ENCODE measurements around the gene TMEM134. TPM values are rescaled to one million over a fixed set of nuclear protein-coding genes. Genes with fewer than 3 reads are reported as not detected.
"Not testable (repeated sequence)": the region's sequence is repeated elsewhere in the genome, so short reads cannot be mapped to it uniquely, and the experiment has no call there.

The TMEM134 gene
- total RNA-seq, 1 experiment from 2014 or later: 7.6 TPM

DNA sequence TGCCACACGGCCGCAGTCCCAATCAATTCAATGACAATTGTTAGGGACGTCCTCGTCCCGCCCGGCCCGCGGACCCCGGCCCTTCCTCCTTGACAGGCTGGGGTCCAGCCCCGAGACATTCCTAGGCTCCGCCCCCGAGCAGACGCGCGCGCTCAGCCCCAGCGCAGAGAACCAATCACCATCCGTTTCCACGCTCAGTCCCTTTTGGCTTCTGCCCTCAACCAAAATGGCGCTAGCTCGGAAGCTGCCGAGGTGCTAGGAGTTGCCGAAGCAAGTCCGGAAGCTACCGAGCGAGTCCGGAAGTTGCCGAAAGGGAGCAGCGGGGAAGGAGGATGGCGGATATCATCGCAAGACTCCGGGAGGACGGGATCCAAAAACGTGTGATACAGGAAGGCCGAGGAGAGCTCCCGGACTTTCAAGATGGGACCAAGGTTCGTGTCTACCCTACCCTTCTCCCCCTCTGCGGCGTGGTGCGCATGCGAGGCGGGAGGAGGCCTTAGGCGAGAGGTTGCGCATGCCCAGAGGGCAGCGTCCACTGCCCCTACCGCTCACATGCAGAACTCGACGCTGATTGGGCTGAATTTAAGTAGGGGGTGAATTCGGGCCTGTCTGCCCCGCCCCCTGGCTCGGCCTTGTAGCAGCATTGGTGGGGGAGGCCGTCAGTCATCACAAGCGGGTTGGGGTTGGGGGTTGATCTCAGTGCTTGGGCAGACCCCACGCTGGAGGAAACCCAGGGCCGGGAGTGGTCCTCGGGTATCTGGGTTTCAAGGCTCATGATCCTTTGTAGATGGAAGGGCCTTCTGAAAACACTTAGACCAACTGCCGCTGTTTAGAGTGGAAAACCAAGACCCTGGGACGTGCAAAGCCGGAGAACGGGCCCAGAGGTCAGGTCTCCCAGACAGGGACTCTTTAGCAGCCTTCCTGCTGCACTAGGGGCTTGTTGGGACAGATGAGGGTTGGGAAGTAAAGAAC is 14.1 kb upstream of the TMEM134 start, which contains the start of gene AIP:
AIP (plus strand) TSS at position 200 of the 972 bp plus-strand sequence; CDS start at position 333, 133 bp downstream.
- Histone ChIP-seq H3K4me1 (no peaks in the 10 kb centered on the region), H3K9me3 (replicated peaks) (no peaks in the 10 kb centered on the region), H3K27me3 (no peaks in the 10 kb centered on the region), H3K27ac (peak within 1 kb of the TSS; percentile 45), H3K36me3 (no peaks in the 10 kb centered on the region), H3K4me3 (peak within 1 kb of the TSS; percentile 56)
- DNase-seq: peak; percentile 97 to 98

DNA sequence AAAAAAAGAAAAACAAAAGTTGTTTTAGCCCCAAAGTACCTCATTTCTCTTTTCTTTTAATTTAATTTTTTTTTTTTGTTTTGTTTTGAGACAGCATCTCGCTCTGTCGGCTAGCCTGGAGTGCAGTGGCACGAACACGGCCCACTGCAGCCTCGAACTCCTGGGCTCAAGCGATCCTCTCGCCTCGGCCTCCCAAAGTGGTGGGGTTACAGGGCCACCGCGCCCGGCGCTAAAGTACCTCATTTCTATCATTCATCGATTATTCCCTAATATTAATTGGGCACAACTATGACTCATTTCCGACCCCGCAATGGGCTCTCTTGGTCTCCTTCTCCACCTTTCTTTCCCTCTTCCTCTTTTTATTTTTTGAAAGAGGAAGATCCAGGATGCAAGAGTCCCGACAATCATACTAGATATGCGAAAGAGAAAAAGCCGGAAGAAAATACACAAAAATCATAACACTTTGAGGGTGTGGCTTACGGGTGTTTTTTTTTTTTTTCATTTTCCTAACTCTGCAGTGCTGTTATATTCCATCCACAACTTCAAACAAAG is 13.3 kb upstream of the TMEM134 start:
- H3K4me3 ChIP-seq: peak overlapping the region; percentile 56
- no peaks in the 10 kb centered on the region for H3K36me3 ChIP-seq
- no peaks in the 10 kb centered on the region for H3K27me3 ChIP-seq
- no peak overlapping the region; the same call in 1 of the 2 replicates for H3K27ac ChIP-seq
- H3K9me3 ChIP-seq (replicated peaks): no peaks in the 10 kb centered on the region
- no peaks in the 10 kb centered on the region for H3K4me1 ChIP-seq
- no peak for DNase-seq

DNA sequence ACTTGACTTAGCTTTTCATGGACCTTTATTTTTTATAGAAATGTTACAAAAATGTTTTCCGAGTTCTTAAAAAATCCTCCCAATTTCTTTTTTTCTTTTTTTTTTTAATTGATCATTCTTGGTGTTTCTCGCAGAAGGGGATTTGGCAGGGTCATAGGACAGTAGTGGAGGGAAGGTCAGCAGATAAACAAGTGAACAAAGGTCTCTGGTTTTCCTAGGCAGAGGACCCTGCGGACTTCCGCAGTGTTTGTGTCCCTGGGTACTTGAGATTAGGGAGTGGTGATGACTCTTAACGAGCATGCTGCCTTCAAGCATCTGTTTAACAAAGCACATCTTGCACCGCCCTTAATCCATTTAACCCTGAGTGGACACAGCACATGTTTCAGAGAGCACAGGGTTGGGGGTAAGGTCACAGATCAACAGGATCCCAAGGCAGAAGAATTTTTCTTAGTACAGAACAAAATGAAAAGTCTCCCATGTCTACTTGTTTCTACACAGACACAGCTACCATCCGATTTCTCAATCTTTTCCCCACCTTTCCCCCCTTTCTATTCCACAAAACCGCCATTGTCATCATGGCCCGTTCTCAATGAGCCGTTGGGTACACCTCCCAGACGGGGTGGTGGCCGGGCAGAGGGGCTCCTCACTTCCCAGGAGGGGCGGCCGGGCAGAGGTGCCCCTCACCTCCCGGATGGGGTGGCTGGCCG is 8.4 kb upstream of the TMEM134 start:
- not testable (repeated sequence) for H3K36me3 ChIP-seq; H3K27me3 ChIP-seq; H3K9me3 ChIP-seq (replicated peaks); DNase-seq; H3K4me3 ChIP-seq; H3K4me1 ChIP-seq; H3K27ac ChIP-seq

DNA sequence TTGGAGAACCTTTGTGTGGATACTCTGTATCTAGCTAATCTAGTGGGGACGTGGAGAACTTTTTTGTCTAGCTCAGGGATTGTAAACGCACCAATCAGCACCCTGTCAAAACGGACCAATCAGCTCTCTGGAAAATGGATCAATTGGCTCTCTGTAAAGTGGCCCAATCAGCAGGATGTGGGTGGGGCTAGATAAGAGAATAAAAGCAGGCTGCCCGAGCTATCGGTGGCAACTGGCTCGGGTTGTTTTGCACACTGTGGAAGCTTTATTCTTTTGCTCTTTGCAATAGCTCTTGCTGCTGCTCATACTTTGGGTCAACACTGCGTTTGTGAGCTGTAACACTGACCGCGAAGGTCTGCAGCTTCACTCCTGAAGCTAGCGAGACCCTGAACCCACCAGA is 7.6 kb upstream of the TMEM134 start:
- H3K4me1 ChIP-seq; H3K9me3 ChIP-seq (replicated peaks); DNase-seq; H3K4me3 ChIP-seq; H3K36me3 ChIP-seq; H3K27me3 ChIP-seq; H3K27ac ChIP-seq: not testable (repeated sequence)

DNA sequence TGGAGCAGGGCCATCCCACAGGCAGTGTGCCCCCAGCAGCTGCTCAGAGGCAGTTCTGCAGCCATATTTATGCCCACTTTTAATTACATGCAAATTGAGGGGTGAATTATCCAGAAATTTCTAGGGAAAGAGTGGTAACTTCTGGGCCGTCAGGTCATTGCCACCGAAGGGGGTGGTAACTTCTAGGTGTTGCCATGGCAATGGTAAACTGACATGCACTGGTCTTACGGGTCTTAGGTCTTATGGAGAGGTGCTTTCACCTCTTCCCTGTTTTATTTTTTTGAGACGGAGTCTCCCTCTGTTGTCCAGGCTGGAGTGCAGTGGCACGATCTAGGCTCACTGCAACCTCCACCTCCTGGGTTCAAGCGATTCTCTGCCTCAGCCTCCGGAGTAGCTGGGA is 3.8 kb upstream of the TMEM134 start:
- H3K36me3 ChIP-seq: no peaks in the 10 kb centered on the region
- DNase-seq: no peak
- H3K4me3 ChIP-seq: no peak overlapping the region
- H3K4me1 ChIP-seq: no peaks in the 10 kb centered on the region
- H3K27ac ChIP-seq: no peak overlapping the region
- H3K9me3 ChIP-seq (replicated peaks): no peaks in the 10 kb centered on the region
- no peaks in the 10 kb centered on the region for H3K27me3 ChIP-seq

DNA sequence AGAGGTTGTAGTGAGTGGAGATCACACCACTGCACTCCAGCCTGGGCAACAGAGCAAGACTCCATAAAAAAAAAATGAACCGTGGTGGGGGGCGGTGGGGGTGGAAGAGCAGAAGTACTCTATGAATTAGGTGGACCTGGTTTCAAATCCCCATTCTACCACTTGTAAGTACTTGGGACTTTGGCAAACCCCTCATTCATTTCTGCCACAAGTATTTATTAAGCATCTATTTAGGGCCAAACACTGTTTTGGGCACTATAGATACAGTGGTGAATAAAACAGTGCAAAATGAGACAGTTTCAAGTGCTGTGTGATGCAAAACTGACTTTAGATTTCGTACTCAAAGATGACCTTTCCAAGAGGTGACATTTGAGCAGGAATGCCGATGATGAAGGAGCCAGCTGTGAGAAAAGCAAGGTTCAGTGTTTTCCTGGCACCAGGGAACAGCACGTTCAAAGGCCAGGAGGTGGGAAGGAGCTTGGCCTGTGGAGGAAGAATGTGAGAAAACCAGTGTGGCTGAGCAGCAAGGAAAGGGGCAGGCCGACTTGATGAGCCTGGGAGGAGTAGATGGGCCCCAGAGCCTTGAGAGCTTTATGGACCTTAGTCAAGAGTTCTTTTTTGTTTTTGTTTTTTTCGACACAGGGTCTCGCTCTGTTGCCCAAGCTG is 1.4 kb upstream of the TMEM134 start:
- no peaks in the 10 kb centered on the region for H3K36me3 ChIP-seq
- no peaks in the 10 kb centered on the region for H3K4me1 ChIP-seq
- DNase-seq: no peak
- H3K27me3 ChIP-seq: no peaks in the 10 kb centered on the region
- H3K9me3 ChIP-seq (replicated peaks): no peaks in the 10 kb centered on the region
- H3K4me3 ChIP-seq: no peak overlapping the region
- H3K27ac ChIP-seq: no peak overlapping the region

DNA sequence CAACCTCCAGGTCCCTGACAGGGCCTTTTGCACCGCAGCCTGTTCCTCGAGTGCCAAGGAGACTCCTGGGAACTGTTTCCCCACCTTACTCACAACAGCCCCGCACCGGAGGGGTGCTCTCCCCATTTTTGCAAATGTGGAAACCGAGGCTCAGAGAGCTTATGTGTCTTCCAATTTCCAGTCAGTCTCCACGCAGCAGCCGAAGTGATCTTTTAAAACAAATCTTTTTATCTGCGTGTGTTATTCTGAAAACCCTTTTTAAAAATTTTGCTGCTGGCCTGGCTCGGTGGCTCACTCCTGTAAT is 409 bp upstream of the TMEM134 start:
- Histone ChIP-seq H3K27me3 (no peaks in the 10 kb centered on the region), H3K9me3 (replicated peaks) (no peaks in the 10 kb centered on the region), H3K27ac (no peak overlapping the region; the same call in 1 of the 2 replicates), H3K4me1 (no peaks in the 10 kb centered on the region), H3K4me3 (peak overlapping the region; percentile 90), H3K36me3 (no peaks in the 10 kb centered on the region)
- no peak for DNase-seq

DNA sequence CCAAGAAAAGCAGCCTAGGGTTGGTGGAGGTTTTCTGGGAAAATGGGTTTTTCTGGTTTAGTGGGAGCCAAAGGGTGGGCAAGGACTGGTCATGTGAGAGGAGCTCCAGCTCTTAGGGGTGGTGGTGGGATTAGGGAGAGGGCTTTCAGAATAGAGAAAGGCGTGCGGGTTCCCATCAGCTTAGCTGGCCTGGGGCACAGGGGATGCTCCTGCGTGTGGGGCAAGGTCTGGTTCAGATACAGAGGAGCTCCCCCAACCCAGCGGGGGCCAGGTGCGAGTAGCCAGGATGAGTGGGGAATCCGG is 644 bp downstream of the TMEM134 start:
- DNase-seq: peak; percentile 26
- Histone ChIP-seq H3K4me3 (peak overlapping the region; percentile 90), H3K27me3 (no peaks in the 10 kb centered on the region), H3K36me3 (no peaks in the 10 kb centered on the region), H3K27ac (peak overlapping the region; percentile 39; the same call in 1 of the 2 replicates), H3K9me3 (replicated peaks) (no peaks in the 10 kb centered on the region), H3K4me1 (no peaks in the 10 kb centered on the region)

DNA sequence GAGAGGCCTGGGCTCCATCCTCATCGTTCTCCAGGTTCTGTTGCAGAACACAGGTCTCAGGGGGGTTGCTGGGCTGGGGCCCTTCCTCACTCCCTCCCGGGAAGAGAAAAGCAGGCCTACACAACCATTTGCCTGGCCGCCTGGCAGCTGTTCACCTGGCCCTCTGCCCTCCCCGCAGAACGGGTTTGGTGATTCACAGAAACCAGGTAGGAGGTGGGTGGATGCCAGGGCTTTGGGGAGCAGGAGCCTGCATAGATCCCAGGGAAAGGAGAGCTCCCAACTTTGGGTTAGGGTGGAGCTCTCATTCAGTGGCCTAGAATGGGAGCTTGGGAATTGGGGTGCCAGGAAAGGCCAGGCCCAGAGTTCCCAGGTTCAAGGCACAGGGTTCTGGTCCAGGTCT is 995 bp downstream of the TMEM134 start:
- no peak for DNase-seq
- Histone ChIP-seq H3K4me3 (peak overlapping the region; percentile 90), H3K27ac (no peak overlapping the region; the same call in 1 of the 2 replicates), H3K9me3 (replicated peaks) (no peaks in the 10 kb centered on the region), H3K36me3 (no peaks in the 10 kb centered on the region), H3K4me1 (no peaks in the 10 kb centered on the region), H3K27me3 (no peaks in the 10 kb centered on the region)

DNA sequence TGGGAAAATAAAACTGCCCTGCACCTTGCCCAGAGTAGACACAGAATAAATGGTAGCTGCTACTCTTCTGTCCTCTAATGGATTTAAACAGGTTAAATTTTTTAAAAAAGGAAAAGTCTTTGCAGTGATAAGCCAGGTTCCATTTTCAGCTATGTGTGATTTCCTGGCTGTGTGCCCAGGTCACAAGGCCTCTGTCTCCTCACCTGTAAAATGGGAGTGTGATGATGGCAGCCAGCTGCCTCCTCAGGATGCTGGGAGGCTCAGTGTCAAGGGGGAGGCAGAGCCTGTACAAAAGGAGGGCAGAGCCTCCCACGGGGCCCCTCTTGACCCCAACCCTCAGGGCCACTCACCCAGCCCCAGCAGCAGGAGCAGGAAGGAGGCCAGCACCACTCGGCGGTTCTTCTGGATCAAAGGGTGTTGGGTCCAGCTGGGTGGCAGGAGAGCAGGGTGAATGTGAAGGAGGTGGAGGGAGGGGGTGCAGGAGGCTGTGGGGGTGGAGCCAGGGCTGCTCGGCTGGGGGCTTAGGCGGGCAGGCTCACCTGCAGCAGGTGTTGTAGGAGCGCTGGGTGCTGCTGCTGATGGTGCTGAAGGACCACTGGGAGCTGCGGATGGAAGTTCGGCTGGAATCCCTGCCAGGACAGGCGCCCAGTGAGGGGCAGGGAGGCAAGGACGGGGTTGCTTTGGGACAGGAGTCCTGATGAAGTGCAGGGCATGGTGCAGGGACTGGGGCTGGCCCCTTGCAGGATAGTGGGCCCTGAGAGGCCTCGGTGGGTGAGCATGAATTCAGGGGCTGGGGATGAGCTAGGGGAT is 1.9 kb downstream of the TMEM134 start:
- Histone ChIP-seq H3K27me3 (no peaks in the 10 kb centered on the region), H3K27ac (no peak overlapping the region), H3K4me3 (no peak overlapping the region), H3K9me3 (replicated peaks) (no peaks in the 10 kb centered on the region), H3K4me1 (no peaks in the 10 kb centered on the region), H3K36me3 (no peaks in the 10 kb centered on the region)
- DNase-seq: no peak

DNA sequence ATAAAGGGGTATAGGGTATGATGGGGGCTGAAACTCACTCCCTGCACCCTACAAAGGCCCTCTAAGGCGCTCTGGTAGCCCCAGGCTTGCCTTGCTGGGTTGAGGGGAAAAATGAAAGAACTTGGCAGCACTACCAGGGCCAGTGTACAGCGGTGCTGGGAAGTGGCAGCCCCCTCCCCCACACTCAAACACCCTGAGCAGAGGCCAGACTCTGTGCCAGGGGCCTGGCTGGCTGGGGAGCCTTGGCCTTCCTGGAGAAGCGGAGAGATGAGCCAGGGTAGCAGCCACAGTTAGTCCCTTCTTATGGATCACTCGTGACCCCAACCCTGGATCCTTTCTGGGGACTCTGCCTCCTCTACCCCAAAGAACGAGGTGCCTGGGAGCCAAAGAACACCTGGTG is 2.7 kb downstream of the TMEM134 start:
- H3K4me3 ChIP-seq: no peak overlapping the region
- no peaks in the 10 kb centered on the region for H3K4me1 ChIP-seq
- no peak overlapping the region for H3K27ac ChIP-seq
- H3K9me3 ChIP-seq (replicated peaks): no peaks in the 10 kb centered on the region
- no peak for DNase-seq
- no peaks in the 10 kb centered on the region for H3K27me3 ChIP-seq
- H3K36me3 ChIP-seq: no peaks in the 10 kb centered on the region

DNA sequence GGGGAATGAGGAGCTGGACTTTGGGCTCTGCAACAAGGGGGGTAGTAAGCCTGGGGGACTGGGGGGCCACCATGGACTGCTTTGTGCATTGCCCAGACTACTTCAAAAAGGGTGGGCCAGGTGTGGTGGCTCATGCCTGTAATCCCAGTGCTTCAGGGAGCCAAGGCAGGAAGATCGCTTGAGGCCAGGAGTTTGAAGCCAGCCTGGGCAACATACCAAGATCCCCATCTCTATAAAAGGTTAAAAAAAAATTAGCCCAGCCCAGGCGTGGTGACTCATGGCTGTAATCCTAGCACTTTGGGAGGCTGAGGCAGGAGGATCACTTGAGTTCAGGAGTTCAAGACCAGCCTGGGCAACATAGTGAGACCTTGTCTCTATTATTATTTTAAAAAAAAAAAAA is 3.5 kb downstream of the TMEM134 start:
- H3K27ac ChIP-seq; H3K4me1 ChIP-seq; H3K36me3 ChIP-seq; H3K9me3 ChIP-seq (replicated peaks); H3K27me3 ChIP-seq; DNase-seq; H3K4me3 ChIP-seq: not testable (repeated sequence)

DNA sequence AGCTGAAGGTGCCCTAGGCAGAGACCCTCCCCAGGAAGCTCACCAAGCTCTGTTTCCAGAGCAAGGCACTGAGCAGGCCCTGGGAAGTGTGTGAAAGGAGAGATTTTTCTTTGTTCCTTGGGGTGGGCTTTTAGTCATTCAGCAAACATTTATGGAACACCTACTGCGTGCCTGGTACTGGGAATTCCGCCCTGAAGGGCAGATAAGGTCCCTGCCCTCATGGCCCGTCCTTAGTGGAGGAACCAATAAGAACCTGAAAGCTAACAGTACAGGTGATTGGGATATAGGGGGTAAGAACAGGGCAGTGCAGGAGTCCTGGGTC is 3.9 kb downstream of the TMEM134 start:
- Histone ChIP-seq H3K36me3 (no peaks in the 10 kb centered on the region), H3K27ac (no peak overlapping the region), H3K9me3 (replicated peaks) (no peaks in the 10 kb centered on the region), H3K4me3 (no peak overlapping the region), H3K27me3 (no peaks in the 10 kb centered on the region), H3K4me1 (no peaks in the 10 kb centered on the region)
- DNase-seq: no peak

DNA sequence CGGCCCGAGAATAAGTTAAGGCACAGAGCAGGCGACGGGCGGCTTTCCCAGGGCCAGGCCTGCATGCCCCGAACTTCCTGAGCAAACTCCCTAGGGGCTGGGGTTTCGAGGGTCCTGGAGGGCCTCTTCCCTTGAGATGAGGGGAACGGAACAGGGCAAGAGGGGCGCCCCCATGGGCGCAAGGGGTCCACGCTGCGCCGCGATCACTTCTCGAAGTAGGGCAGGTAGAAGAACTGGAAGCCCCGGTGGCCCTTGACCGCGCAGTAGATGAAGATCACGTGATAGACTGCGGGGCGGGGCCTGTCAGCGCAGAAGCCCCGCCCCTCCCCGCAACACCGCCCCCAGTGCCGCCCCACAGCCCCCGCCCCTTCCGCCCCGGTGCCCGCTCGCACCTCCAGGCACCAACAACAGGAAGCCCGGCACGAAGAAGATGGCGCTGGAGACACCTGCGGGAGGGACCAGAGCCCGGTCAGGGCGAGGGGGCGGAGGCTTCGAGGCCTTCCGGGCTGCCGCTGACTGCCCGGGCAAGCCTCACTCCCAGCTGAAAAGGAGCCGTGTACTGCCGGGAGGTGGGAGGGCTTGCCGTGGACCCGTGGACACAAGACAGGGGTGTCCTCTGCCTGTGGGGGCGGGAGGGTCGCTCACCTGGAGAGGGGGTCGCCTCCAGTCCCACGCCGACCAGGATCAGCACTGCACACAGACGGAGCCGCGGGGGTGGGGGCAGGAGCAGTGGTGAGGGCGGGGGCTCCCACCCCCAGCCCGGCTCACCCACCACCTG is 4.5 kb downstream of the TMEM134 start:
- Histone ChIP-seq H3K4me3 (no peak overlapping the region), H3K27me3 (no peaks in the 10 kb centered on the region), H3K9me3 (replicated peaks) (no peaks in the 10 kb centered on the region), H3K36me3 (no peaks in the 10 kb centered on the region), H3K27ac (no peak overlapping the region), H3K4me1 (no peaks in the 10 kb centered on the region)
- no peak for DNase-seq
